Measurements from ENCODE around the gene EML4.

DNA sequence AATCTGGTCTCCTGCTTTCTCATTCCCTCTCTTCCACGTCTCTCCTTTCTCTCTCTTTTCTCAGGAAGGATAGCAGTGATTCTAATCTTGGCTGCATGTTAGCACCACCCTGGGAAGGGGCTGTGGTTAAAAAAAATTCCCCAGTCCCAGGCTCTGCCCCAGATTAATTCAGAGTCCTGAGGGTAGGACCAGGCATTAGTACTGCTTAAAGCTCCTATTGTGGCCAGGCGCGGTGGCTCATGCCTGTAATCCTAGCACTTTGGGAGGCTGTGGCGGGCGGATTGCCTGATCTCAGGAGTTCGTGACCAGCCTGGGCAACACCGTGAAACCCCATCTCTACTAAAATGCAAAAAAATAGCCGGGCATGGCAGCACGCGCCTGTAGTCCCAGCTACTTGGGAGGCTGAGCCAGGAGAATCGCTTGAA lies 35.4 kb upstream of the EML4 start:
- TF ChIP-seq EZH2 (IDR thresholded peaks at IDR 0.05) (no peak), POLR2AphosphoS5 (IDR thresholded peaks at IDR 0.05; ENCODE audit: borderline replicate concordance, low read depth, low read length) (no peak)

Measured in SK-N-MC (cell line).